GM18498 (cell line): ENCODE data around the gene GRID1.
"Not testable (repeated sequence)": the region's sequence is repeated elsewhere in the genome, so short reads cannot be mapped to it uniquely, and the experiment has no call there.

Experiments
- ATAC-seq: cut with Tn5 transposase; IDR thresholded peaks from one replicate; pipeline ENCODE4 v1.9.1; 2021; ENCODE audit warnings: mild to moderate bottlenecking, moderate library complexity; ENCODE audit not compliant: unreplicated experiment

The GRID1 gene

DNA sequence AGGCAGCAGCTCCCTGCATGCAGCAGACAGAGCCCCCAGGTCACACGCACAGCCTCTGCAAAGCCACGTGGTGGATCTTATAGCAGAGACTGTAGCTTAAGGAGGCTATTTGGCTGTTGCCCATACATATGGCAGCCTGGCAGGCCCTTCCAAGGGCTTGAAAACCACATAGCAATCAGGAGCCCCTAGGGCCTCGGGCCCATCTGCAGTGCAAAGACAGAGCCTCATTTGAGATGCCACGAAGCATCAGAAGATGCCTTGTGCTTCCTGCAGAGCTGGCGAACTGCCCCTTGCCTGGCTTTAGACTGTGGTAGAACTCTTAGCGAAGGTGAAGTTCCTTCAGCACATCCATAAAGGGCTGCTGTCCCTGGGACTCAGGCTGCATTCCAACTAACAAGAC is 309.9 kb downstream of the GRID1 start:
- no peak for ATAC-seq

GRCh38 chr10:86055928-86056327 is 310.7 kb downstream of the GRID1 start:
- no peak for ATAC-seq

GRCh38 chr10:86053675-86054074 is 312.9 kb downstream of the GRID1 start:
- no peak for ATAC-seq

DNA sequence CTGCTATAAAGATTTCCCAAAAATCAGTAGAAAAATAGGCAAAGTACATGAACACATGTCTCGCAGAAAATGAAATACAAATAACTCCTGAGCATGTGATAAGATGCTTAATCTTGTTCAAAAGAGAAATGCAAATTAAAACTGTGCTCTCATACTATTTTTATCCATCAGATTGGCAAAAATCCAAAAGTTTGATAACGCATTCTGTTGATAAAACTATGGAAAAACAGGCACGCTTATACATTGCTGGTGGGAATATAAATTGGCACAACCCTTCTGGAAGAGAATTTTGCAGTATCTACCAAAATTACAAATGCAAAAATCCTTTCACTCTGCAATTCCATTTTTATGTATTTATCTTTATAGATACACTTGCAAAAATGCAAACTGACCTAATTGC is 315.0 kb downstream of the GRID1 start:
- no peak for ATAC-seq

- no peak for ATAC-seq
Measured at GRCh38 chr10:86049442-86049841, 317.2 kb downstream of the GRID1 start.

DNA sequence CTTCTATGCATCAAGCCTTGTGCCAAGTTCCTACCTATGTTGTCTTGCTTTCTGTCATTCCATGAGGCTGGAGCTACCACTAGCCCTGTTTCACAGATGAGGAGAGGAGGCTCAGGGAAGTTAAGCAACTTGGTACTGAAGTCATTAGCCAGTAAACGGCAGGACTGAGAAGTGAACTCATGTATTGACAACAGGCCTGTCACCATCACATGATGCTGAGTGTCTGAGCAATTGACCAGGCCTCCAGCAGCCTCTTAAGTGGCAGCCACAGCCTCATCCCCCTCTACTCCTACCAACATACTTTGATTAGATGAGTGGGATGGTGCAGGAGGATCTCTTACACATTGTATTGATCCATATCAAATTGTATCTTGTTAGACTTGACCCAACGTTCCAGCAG is 317.6 kb downstream of the GRID1 start:
- no peak for ATAC-seq

DNA sequence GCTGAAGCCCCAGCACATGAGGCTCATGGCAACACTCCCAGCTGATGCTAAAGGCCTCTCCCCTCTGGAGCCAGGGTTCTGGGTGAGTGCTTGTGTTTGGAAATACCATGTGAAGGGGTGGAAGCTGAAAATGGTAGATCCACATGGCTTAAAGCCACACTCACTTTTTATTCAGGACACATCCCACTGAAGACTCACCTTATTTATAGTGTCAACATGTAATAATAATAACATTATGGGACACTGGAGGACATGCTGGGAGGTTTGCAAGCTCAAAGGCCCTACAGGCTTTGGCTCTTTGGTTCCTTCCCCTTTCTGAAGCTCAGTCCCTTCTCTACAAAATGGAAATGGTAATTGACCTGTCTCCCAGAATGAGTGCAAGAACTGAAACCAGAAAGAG is 318.0 kb downstream of the GRID1 start:
- ATAC-seq = no peak

GRCh38 chr10:86047588-86047987 is 319.0 kb downstream of the GRID1 start:
- no peak for ATAC-seq

DNA sequence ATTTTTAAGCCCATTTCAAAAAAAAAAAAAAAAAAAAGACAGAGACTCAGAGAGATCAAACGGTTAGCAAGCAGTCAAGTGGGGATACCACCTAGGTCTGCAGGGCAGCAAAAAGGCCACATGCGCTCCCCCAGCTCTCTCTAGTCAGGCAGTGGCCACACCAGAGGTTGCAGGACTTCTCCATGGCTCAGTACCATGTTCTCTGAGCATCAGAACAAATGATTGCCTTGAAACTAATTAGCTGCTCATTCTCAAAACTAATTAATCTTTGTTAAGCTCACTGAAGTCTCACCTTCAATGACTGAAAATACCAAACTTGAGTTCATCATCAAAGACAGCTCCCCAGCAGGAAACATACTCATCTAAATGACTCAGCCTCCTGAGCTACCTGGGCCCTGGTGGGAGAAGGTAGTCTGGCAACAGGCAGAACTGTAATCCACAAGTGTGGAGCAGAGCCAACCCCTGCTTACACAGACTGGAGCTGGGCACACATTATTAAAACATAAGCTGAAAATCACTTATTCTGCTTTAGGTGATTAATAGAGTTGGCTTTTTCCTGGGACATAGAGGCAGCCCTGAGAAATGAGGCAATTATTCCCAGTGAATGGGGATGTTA is 319.6 kb downstream of the GRID1 start:
- no peak for ATAC-seq

DNA sequence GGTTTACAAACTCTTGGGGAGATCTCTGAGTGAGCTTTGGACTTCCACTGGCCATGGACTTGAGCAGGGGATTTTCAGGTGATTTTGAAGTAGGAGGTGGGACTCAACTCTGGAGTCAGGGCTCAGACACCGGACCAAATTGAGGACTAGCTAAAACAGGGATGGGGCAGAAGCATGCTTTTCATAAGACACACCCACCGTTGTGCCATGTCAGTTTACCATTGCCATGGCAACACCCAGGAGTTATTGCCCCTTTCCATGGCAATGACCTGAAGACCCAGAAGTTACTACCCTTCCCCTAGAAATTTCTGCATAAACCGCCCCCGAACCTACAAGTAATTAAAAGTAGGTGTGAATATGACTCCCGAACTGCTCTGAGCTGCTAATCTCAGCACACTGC is 320.7 kb downstream of the GRID1 start:
- no peak for ATAC-seq

- no peak for ATAC-seq
Measured at GRCh38 chr10:86044029-86044428, 322.6 kb downstream of the GRID1 start.

- no peak for ATAC-seq
Measured at GRCh38 chr10:86043236-86043635, 323.4 kb downstream of the GRID1 start.

DNA sequence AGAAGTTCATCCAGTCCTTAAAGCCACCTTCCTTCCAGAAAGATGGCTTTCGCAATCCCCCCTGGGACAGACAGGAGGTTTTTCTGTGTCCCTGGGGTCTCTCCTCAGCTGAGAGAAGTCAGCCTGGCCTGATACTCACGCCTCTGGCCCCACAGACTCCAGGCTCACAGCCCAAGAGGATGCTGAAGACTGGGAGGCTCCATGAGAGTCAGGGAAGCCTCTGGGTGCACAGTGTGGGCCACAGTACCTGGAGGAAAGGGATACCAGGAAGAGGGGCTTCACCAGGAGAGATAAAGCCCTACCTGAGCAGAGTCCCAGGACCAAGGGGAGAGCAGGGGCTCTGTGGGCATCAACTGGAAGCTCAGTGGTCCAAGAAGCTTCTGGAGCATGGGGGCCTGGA is 324.4 kb downstream of the GRID1 start:
- no peak for ATAC-seq

- no peak for ATAC-seq
Measured at GRCh38 chr10:86041116-86041515, 325.5 kb downstream of the GRID1 start.

DNA sequence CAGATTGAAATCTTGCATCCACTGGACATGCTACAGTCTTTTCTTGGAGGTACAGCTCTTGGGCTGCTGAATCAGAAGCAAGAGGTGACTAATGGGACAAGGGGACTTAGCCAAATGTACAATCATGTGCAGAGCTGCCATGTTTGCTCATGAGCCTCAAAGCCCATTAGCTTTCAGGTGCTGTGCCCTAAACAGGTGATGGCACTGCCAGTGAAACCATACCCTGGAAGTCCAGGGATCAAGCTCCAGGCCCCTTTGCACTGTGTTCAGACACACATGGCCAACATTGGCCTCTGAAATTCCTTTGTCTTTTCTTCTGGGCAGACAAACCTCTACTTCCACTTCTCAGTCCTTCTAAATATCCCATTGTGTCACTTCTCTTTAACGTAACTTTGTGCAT is 328.2 kb downstream of the GRID1 start:
- ATAC-seq = no peak

DNA sequence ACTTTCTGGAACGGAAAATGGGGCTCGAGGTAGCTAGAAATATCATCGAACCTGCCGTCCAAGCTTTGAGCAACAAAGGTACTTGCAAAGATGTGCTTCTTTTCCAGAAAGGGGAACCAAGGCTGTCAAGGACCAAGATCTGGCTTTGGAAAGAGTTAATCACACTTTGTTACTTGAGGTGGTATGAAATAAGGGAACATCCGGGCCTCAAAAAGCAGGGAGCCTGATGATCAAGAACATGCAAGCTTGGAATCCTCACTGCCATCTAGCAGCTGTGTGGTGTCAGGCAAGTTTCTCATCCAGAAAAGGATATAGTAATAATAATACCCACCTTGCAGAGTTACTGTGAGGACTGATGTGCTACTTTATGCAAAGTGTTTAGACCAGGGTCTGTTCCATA is 329.5 kb downstream of the GRID1 start:
- ATAC-seq = no peak

DNA sequence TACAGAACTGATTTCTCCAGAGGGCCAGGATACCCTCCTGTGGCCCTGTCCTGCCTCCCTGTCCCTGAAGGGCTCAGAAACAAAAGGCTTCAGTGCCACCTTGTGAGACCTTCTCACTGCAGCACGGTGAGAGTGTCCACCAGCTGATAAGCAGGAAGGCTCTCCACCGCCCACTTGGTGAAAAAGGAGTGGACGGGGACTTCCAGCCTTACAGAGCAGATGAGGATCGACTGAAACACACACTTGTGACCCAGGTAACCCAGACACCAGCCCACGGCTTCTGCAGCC is 330.1 kb downstream of the GRID1 start:
- no peak for ATAC-seq

DNA sequence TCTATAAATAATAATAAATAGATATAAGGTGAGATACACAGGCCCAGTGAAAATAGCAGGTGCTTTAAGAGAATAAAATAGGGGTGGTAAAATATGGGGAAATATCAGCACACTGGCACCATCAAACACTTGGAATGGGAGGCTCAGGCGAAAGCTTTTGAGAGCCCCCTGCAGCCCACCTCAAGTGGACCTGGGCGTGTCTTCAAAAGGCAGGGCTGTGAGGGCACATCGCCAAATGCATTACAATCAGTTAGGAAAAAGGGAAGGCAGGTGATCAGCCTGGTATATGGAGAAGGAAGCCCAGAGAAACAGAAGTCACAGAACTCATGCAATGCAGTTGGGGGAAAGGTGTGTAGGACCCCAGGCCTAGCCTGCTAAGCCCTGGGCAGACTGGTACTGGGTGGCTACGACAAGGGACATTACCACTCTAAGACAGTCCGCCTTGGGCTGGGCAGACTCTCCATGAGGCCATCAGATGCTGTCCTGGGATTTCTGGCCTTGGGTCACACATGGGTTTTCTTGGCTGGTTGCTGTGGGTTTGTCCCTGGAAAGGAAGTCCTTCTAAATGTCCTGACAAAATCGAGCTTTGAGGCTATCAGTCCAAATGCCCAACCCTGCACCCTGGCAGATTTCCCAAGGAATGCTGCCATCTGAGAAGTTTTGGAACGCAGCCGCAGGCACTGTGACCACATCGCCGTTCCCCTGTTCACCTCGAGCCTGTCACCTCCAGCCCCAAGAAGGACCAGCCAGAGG is 330.6 kb downstream of the GRID1 start:
- ATAC-seq = no peak

DNA sequence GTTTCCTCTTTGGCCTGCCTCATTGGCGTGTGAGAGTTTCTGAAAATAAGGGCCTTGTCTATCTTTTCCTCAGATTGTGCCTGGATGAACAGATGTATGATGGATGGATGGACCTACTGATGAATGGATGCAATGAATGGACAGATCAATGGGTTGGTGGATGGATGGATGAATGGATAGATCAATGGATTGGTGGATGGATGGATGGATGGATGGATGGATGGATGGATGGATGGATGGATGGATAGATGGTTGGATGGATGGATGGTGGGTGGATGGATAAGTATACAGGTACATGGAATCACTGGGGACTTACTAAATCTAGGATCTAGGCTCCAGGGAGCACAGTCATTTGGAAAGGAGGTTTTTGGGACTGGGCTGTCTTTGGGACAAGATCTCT is 331.9 kb downstream of the GRID1 start:
- no peak for ATAC-seq

DNA sequence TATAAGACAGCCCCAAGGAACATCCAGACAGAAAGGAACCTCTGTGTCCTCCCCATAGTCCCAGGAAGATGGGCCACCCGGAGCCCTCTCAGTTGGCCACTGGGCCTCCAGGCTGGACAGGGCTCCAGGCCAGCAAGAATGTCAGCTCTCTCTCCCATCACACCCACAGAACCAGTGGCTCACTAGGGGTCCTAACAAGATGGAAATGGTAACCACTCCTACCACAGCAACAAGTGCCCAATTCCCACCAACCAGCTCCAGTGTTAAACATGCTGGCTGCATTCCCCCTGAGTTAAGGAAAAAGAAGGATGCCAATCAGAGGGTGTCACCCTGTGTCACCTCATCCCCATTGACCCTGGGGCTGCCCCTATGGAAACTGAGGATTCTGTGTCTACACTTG is 333.0 kb downstream of the GRID1 start:
- ATAC-seq = no peak

- ATAC-seq = not testable (repeated sequence)
Measured at GRCh38 chr10:86032087-86032486, 334.5 kb downstream of the GRID1 start.

GRCh38 chr10:86030312-86030711 is 336.3 kb downstream of the GRID1 start:
- no peak for ATAC-seq

DNA sequence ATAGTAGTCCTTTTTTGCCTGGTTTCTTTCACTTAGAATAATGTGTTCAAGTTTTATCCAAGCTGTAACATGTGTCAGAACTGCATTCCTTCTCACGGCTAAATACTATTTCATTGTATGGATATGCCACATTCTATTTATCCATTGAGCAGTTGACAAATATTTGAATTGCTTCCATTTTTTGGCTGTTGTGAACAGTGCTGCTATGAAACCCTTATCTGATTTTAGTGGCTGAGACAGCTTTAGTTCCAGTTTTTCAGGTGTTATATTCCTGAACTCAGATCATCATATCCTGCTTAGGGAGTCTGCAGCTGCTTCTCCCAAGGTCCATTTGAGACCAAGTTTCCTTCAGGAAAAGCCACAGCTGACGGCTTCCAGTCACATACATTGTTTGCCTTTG is 339.2 kb downstream of the GRID1 start:
- no peak for ATAC-seq
